ENCODE measurements around the gene TRDN.

The TRDN gene

GRCh38 chr6:123550052-123550617 lies 86.6 kb downstream of the TRDN start:
- no peak overlapping the region for H3K4me3 ChIP-seq (ENCODE audit: low read length)
- TF ChIP-seq, protein P1, sequence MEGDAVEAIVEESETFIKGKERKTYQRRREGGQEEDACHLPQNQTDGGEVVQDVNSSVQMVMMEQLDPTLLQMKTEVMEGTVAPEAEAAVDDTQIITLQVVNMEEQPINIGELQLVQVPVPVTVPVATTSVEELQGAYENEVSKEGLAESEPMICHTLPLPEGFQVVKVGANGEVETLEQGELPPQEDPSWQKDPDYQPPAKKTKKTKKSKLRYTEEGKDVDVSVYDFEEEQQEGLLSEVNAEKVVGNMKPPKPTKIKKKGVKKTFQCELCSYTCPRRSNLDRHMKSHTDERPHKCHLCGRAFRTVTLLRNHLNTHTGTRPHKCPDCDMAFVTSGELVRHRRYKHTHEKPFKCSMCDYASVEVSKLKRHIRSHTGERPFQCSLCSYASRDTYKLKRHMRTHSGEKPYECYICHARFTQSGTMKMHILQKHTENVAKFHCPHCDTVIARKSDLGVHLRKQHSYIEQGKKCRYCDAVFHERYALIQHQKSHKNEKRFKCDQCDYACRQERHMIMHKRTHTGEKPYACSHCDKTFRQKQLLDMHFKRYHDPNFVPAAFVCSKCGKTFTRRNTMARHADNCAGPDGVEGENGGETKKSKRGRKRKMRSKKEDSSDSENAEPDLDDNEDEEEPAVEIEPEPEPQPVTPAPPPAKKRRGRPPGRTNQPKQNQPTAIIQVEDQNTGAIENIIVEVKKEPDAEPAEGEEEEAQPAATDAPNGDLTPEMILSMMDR (conservative IDR thresholded peaks at IDR 0.05; ENCODE audit: low read length), result no peak
- DNase-seq (ENCODE audit: low read depth), result no peak

- TF ChIP-seq, protein P1 (conservative IDR thresholded peaks at IDR 0.05; ENCODE audit: low read length), result no peak
- no peak for DNase-seq (ENCODE audit: low read depth)
Observed at GRCh38 chr6:123549476-123549875, 87.3 kb downstream of the TRDN start.

GRCh38 chr6:123547216-123547978 lies 89.4 kb downstream of the TRDN start:
- DNase-seq (ENCODE audit: low read depth), result no peak
- TF ChIP-seq, protein P1 (conservative IDR thresholded peaks at IDR 0.05; ENCODE audit: low read length), result no peak
- H3K4me3 ChIP-seq (ENCODE audit: low read length), result no peak overlapping the region

More at GRCh38 chr6:123549476-123549875, 87.3 kb downstream of the TRDN start:
- H3K4me3 ChIP-seq (ENCODE audit: low read length), result no peak overlapping the region

- H3K4me3 ChIP-seq (ENCODE audit: low read length), result no peak overlapping the region
- no peak for DNase-seq (ENCODE audit: low read depth)
- TF ChIP-seq, protein P1 (conservative IDR thresholded peaks at IDR 0.05; ENCODE audit: low read length), result no peak
Observed at GRCh38 chr6:123546537-123546936, 90.2 kb downstream of the TRDN start.

DNA sequence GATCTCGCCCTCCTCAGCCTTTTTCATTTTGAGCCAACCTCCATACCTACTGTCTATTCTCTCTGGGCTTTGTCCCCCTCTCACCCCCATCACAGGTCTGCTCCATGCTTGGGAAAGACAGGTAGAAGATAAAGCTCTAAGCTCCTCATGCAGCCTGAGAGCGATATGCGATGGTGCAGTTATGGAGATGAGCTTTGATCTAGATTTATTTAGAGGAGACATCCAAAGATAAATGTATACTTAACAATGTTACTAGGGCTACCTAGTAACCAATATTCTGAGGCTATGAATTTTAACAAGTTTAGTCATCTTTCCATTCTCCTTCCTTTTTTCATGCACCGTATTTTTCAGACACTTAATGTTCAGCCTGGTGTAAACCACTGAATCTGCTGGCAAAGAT lies 95.3 kb downstream of the TRDN start:
- DNase-seq (ENCODE audit: low read depth), result no peak
- TF ChIP-seq, protein P1 (conservative IDR thresholded peaks at IDR 0.05; ENCODE audit: low read length), result no peak
- H3K4me3 ChIP-seq (ENCODE audit: low read length), result no peak overlapping the region

- TF ChIP-seq, protein P1 (conservative IDR thresholded peaks at IDR 0.05; ENCODE audit: low read length), result no peak
- H3K4me3 ChIP-seq (ENCODE audit: low read length), result no peak overlapping the region
- DNase-seq (ENCODE audit: low read depth), result no peak
Observed at GRCh38 chr6:123533862-123534648, 102.7 kb downstream of the TRDN start.

Data from AG10803 (cell line).